GM21786 (cell line): ENCODE data around the gene PACRG.

ENCODE experiments used
- ATAC-seq: cut with Tn5 transposase; IDR thresholded peaks from one replicate; pipeline ENCODE4 v1.9.1; 2021; ENCODE audit not compliant: unreplicated experiment

The PACRG gene

GRCh38 chr6:162709431-162709830 is 18.3 kb upstream of the PACRG start:
- no peak for ATAC-seq

- ATAC-seq, result no peak
Observed at GRCh38 chr6:162710419-162710818, 17.4 kb upstream of the PACRG start.

GRCh38 chr6:162710936-162711335 is 16.8 kb upstream of the PACRG start:
- no peak for ATAC-seq

GRCh38 chr6:162711376-162711775 is 16.4 kb upstream of the PACRG start:
- ATAC-seq, result no peak

- no peak for ATAC-seq
Observed at GRCh38 chr6:162712694-162713093, 15.1 kb upstream of the PACRG start.

GRCh38 chr6:162713974-162714780 is 13.6 kb upstream of the PACRG start:
- no peak for ATAC-seq

GRCh38 chr6:162715601-162716000 is 12.2 kb upstream of the PACRG start:
- no peak for ATAC-seq

GRCh38 chr6:162719528-162719927 is 8.2 kb upstream of the PACRG start:
- no peak for ATAC-seq

- ATAC-seq, result no peak
Observed at GRCh38 chr6:162721404-162721687, 6.4 kb upstream of the PACRG start.

- no peak for ATAC-seq
Observed at GRCh38 chr6:162722226-162722625, 5.5 kb upstream of the PACRG start.

GRCh38 chr6:162722633-162723032 is 5.1 kb upstream of the PACRG start:
- ATAC-seq, result no peak

GRCh38 chr6:162726947-162727321 is 840 bp upstream of the PACRG start:
- peak; percentile 10 for ATAC-seq

GRCh38 chr6:162728197-162728596 is 423 bp downstream of the PACRG start:
- no peak for ATAC-seq

- no peak for ATAC-seq
Observed at GRCh38 chr6:162728706-162729105, 932 bp downstream of the PACRG start.

- no peak for ATAC-seq
Observed at GRCh38 chr6:162730502-162730901, 2.7 kb downstream of the PACRG start.

- ATAC-seq, result no peak
Observed at GRCh38 chr6:162733489-162733888, 5.7 kb downstream of the PACRG start.

GRCh38 chr6:162736961-162737360 is 9.2 kb downstream of the PACRG start:
- ATAC-seq, result no peak

- no peak for ATAC-seq
Observed at GRCh38 chr6:162750776-162751175, 23.0 kb downstream of the PACRG start.

GRCh38 chr6:162751211-162751859 is 23.6 kb downstream of the PACRG start:
- ATAC-seq, result no peak

- ATAC-seq, result no peak
Observed at GRCh38 chr6:162753775-162754174, 26.0 kb downstream of the PACRG start.

GRCh38 chr6:162770136-162770535 is 42.4 kb downstream of the PACRG start:
- no peak for ATAC-seq

GRCh38 chr6:162770955-162771354 is 43.2 kb downstream of the PACRG start:
- ATAC-seq, result no peak

- ATAC-seq, result no peak
Observed at GRCh38 chr6:162772466-162772865, 44.7 kb downstream of the PACRG start.
